ENCODE measurements around the gene SLC9A2. TPM values are rescaled to one million over a fixed set of nuclear protein-coding genes. Genes with fewer than 3 reads are reported as not detected.
A peak's percentile ranks its signal among the peaks of the same experiment; 100 is the strongest.

SLC9A2 gene
- total RNA-seq, 1 donor from 2014 or later = 0.15 TPM

- DNase-seq = peak; percentile 31
These were observed 620 bp upstream of the SLC9A2 start for GRCh38 chr2:102618452-102619413.

DNA sequence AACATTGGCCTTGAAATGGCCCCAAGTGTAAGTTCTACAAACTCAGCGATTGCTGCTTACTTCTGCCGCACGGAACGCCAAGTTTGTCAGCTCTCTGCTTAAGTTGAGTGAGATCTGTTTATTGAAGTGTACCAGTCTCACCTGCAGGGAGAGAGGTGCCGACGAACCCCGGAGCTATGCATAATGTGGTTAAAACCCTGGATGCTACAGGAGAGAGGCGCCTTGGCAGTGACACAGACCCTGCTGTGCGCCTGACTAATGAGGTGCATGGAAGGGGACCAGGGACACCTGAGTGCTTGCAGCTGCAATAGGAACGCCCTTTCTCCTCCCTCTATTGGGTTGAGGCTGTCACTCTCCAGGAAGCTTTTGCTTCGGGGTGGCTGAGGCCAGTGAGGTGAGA is 979 bp downstream of the SLC9A2 start:
- DNase-seq (no peak), ATAC-seq (no peak)
- intact Hi-C loops (cut with micrococcal nuclease) = no loop called here

More at GRCh38 chr2:102618452-102619413, 620 bp upstream of the SLC9A2 start:
- ATAC-seq = peak; percentile 70
- intact Hi-C loops (cut with micrococcal nuclease) = no loop called here

DNA sequence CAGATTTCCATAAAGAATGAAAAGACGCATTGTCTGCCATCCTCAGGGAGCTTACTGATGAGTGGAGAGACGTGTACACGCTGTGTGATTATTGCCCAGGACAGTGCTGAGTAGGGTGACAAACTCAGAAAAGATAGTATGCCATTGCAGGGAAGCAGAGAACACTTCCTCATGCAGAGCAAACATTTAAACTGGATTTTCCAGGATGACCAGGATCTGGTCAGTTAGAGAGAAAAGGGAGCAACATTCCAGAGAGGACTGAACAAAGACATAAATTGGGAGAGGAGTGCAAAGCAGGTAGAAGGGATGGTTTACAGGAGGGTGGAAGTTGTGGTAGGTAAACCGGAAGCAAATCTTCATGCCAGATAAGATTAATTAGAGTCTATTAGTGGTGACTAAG is 2.3 kb downstream of the SLC9A2 start:
- intact Hi-C loops (cut with micrococcal nuclease) = no loop called here
- DNase-seq (no peak), ATAC-seq (no peak)

- no peak for DNase-seq
- no peak for ATAC-seq
- intact Hi-C loops (cut with micrococcal nuclease) = no loop called here
These were observed 3.3 kb downstream of the SLC9A2 start for GRCh38 chr2:102622646-102623045.

GRCh38 chr2:102630458-102630857 is 11.1 kb downstream of the SLC9A2 start:
- DNase-seq (no peak), ATAC-seq (no peak)
- intact Hi-C loops (cut with micrococcal nuclease) = no loop called here

DNA sequence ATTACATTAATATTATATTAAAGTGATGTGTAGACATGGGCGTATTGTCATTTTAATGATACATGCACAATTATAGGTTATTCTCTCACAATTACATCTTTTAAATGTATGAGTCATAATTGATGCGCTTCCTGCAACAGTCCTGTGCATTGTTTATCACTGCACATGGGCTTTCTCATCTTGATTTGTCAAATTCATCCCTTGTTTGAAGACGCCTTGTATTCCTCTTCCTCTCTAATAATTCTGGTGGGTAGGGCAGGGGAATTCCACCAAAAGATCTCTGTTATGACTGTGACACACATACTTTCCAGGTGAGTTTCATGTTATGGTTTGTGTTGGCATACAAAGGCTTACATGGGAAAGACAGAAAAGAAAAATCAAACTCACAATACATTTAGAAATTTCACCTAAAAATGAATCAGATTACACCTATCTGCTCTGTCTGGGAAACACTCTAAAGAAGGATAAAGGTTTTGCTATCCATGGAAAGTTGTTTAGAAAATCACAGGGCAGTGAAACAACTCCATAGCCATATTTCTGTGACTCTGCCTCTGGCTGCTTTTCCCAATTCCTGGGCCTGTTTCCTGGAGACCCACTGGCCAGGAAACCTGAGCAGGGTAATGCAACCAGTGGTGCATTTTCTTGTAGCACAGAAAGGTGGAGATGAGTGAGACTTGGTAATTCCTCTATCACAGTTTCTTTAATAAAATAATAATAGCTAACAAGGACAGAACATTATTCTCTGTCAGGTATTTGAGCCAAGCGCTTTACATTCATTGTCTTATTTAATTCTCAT is 13.2 kb downstream of the SLC9A2 start:
- intact Hi-C loops (cut with micrococcal nuclease) = no loop called here
- ATAC-seq (no peak), DNase-seq (no peak)

DNA sequence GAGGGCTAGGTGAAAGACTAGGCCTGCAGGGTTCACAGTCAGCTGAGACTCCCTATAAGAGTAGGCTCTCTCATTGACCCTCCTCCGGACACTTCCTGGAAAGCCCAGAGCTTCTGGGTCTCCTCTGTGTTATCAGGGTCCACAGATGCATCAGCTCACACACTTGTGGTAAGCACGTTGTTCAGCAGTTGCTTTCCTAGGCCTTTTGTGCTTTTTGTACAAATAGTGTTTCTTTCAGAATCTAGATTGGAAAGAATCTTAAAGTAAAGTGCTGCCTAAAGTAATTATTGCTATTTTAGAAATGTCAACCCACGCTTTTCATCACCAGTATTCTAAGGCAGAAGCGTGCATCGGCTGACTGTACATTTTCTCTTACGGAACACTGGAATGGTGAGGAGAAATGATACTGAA is 15.5 kb downstream of the SLC9A2 start:
- DNase-seq = no peak
- no peak for ATAC-seq
- intact Hi-C loops (cut with micrococcal nuclease) = no loop called here

- no peak for DNase-seq
- ATAC-seq = no peak
- intact Hi-C loops (cut with micrococcal nuclease) = no loop called here
These were observed 16.0 kb downstream of the SLC9A2 start for GRCh38 chr2:102635317-102635716.

DNA sequence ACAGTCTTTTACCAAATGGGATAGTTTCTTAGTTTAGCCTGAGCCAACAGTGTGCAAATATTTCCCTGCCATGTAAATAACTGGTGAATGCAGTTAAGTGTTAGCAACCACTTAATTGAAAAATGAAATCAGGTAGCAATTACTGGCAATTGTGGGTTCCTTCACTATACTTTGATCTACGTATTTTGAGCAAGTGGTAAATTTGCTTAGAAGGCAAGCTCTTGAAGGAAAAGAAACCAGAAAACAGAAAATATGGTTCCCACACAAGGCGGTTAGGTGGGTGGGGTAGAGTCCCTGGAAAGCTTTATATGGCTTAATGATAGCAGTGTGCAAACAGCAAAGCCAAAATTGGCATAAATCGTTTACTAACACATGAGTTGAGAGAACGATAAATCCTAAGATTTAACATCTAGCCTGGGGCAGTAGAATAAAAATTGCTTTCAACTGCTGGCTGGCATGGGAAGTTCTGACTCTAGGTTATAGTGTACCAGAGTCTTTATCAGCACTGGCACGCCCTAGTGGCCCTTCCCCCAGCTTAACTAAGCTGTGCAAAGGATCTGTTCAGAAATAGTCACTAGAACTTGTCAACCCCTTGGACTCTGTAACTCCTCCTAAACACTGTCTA is 17.0 kb downstream of the SLC9A2 start:
- ATAC-seq (peak; percentile 80), DNase-seq (no peak)
- intact Hi-C loops (cut with micrococcal nuclease) = no loop called here

GRCh38 chr2:102637358-102637757 is 18.0 kb downstream of the SLC9A2 start:
- no peak for DNase-seq
- no peak for ATAC-seq
- intact Hi-C loops (cut with micrococcal nuclease) = no loop called here

GRCh38 chr2:102639429-102639828 is 20.1 kb downstream of the SLC9A2 start:
- ATAC-seq (no peak), DNase-seq (no peak)
- intact Hi-C loops (cut with micrococcal nuclease) = no loop called here

GRCh38 chr2:102652126-102652525 is 32.8 kb downstream of the SLC9A2 start:
- intact Hi-C loops (cut with micrococcal nuclease) = no loop called here
- ATAC-seq (no peak), DNase-seq (no peak)

DNA sequence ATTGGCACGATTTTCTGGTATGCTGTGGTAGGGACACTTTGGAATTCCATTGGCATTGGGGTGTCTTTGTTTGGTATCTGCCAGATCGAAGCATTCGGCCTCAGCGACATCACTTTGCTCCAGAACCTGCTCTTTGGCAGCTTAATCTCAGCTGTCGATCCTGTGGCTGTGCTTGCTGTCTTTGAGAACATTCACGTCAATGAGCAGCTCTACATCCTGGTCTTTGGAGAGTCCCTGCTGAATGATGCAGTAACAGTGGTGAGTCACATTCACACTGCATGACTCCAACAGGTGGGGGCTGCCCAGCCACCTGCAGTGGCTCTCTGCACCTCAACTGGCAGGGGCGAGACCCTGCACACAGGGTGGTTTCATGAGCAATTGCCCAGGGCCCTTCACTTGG is 38.4 kb downstream of the SLC9A2 start:
- intact Hi-C loops (cut with micrococcal nuclease) = no loop called here

DNA sequence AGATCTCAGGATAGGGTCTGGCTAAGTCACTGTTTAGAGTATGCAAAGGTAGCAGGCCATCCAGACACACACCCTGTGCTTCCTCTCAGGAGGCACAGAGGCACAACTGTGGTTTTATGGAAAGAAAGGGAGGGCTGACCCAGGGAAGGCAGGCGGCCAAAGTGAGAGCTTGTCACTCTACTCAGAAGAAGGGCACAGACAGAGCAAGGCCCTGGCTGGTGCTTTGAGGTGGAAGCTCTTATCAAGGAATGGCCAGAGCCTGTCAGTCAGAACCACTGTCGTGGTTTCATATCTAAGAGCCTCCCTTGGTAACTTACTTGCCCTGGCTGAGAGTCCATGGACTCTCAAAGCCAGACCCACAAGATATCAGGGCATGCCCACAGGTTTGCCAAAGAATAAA is 40.7 kb downstream of the SLC9A2 start:
- intact Hi-C loops (cut with micrococcal nuclease) = no loop called here
- ATAC-seq (peak; percentile 78), DNase-seq (peak; percentile 36)

More for the DNA sequence above, 38.4 kb downstream of the SLC9A2 start:
- DNase-seq = no peak
- no peak for ATAC-seq

- ATAC-seq = no peak
- intact Hi-C loops (cut with micrococcal nuclease) = no loop called here
- no peak for DNase-seq
These were observed 41.2 kb downstream of the SLC9A2 start for GRCh38 chr2:102660574-102660973.

GRCh38 chr2:102661846-102662245 is 42.5 kb downstream of the SLC9A2 start:
- intact Hi-C loops (cut with micrococcal nuclease) = no loop called here
- DNase-seq = no peak
- ATAC-seq = no peak

DNA sequence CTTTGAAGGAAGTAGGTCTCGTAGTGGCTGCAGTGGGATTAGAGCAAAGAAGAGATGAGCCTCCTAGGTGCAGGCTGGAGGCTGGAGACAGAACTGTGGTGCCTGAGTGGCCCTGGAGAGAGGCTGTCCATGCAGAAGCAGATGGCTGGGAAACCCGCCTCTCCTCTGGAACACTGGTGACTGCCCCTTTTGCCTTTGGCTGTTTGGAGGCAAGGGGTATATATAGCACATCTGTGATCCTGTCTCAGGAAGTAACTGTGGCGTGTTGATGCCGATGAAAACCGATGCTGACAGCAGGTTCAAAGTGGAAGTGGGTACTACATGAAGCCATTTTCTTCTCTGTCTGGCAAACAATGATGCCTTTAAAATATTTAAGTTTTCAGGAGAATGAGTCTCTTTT is 43.5 kb downstream of the SLC9A2 start:
- no peak for ATAC-seq
- DNase-seq = no peak
- intact Hi-C loops (cut with micrococcal nuclease) = no loop called here

- intact Hi-C loops (cut with micrococcal nuclease) = no loop called here
- ATAC-seq (no peak), DNase-seq (no peak)
These were observed 44.0 kb downstream of the SLC9A2 start for GRCh38 chr2:102663381-102663780.

DNA sequence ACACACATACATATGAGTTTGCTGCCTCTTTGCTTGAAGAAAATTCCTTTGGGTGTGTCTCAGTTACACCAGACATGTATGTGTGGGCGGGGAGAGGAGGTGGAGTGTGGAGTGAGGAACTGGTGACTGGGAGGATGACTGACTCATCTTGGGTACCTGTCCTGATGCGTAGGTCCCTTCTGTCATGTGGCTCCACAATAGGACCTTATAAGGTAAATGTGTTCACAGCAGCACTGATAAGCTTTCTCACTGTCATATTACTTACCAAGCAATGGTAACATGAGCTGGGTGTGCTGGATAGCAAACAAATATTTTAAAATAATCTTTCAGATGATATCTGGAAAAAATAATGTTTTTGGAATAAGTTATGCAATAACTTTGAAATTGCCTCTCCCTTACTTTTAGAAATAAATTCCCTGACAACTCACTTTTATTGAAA is 45.1 kb downstream of the SLC9A2 start:
- DNase-seq (no peak), ATAC-seq (no peak)
- intact Hi-C loops (cut with micrococcal nuclease) = no loop called here

GRCh38 chr2:102667072-102667471 is 47.7 kb downstream of the SLC9A2 start:
- intact Hi-C loops (cut with micrococcal nuclease) = no loop called here
- DNase-seq (no peak), ATAC-seq (no peak)

All from left ventricle myocardium superior (tissue), 1 donor.